Muscle of leg (tissue), 11 donors: ENCODE data around the gene RIMBP3C. TPM values are rescaled to one million over a fixed set of nuclear protein-coding genes. Genes with fewer than 3 reads are reported as not detected.
"Not testable (repeated sequence)": the region's sequence is repeated elsewhere in the genome, so short reads cannot be mapped to it uniquely, and the experiment has no call there.

Source experiments
- DNase-seq: peaks from one replicate; pipeline ENCODE4 v3.0.0; 2013
- H3K27ac ChIP-seq: one replicate; pipeline ENCODE4 v1.5.1; 2013; ENCODE audit warnings: mild to moderate bottlenecking, low read length, control low read depth
- H3K27me3 ChIP-seq: one replicate; pipeline ENCODE4 v1.6.1; 2013; ENCODE audit warnings: low read length; ENCODE audit not compliant: control insufficient read depth, insufficient read depth
- H3K36me3 ChIP-seq: one replicate; pipeline ENCODE4 v1.6.1; 2013; ENCODE audit warnings: low read length; ENCODE audit not compliant: control insufficient read depth, insufficient read depth
- H3K4me1 ChIP-seq: one replicate; pipeline ENCODE4 v1.6.1; 2013; ENCODE audit warnings: low read length; ENCODE audit not compliant: control insufficient read depth, insufficient read depth
- H3K4me3 ChIP-seq: one replicate; pipeline ENCODE4 v1.5.1; 2013; ENCODE audit warnings: low read length, control low read depth
- H3K9me3 ChIP-seq: replicated peaks from 2 replicates; pipeline ENCODE4 v1.6.1; 2013; ENCODE audit warnings: low read depth, low read length; ENCODE audit not compliant: control insufficient read depth
- WGBS: methylation state at CpG from one replicate; pipeline ENCODE4 v1.1.5; 2013; ENCODE audit warnings: missing lambda C conversion rate; ENCODE audit not compliant: insufficient coverage; 5-methylcytosine and 5-hydroxymethylcytosine counted together
- polyA plus RNA-seq, 8 donors: library from polyadenylated mRNA; unstranded; fragments of 120-200 nt; gene quantifications; one replicate each; pipeline versions ENCODE4 v1.2.1 to v1.2.3, GENCODE V29; 2013; ENCODE audit warnings: inconsistent platforms in 1 of 8, low replicate concordance in 1 of 8; ENCODE audit not compliant: insufficient read length in 8 of 8, insufficient read depth in 1 of 8
- total RNA-seq: library from RNA; stranded (reverse); fragments of 120-200 nt; gene quantifications from one replicate; pipeline ENCODE4 v1.2.4, GENCODE V29; 2013

The RIMBP3C gene
- total and polyA plus RNA-seq, 9 donors: 0.40 to 1.3 (median 0.63) TPM

DNA sequence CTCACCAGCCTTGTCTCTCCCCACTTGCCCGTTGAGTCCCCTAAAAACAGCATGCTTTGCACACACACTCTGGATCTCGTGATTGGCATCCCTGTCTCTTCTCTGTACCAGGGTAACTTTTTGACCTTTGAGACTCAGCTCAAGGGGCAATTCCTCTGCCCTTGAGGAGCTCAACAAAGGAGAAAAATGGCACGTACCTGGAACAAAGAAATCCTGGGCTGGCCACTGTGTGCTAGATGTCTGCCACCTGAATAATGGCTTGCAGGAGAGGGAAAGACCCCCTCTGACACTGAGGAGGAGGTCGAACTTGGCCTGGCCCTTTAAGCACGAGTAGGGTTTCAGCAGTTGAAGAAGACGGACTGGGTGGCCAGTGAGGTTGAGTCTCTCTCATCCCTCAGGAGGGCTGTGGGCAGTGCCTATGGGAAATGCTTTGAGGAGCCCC, 22.1 kb upstream of the RIMBP3C start:
- peaks cover 25% of the 10 kb centered on the region for H3K4me1 ChIP-seq

DNA sequence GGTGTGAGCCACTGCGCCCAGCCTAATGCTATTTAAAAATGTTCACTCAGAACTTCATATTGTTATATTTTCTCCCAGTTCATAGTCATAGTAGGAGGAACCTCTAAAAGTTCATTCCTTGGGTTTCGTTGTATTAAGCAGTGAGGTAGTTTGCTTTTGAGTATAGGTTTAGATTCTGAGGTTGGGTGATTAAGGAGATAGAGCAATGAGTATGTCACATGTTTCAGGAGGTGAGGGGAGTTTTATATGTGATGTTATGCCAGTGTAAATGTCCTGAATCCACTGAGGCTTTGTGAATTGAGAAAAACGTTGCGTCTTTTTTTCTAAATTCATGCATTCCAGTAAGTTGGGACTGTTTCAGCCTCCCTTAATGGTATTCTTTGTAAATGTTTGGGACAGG, 20.4 kb upstream of the RIMBP3C start:
- Histone ChIP-seq H3K9me3 (no peaks in the 10 kb centered on the region), H3K36me3 (peaks cover 5% of the 10 kb centered on the region), H3K4me3 (no peak overlapping the region), H3K27ac (no peak overlapping the region), H3K4me1 (peaks cover 25% of the 10 kb centered on the region), H3K27me3 (no peaks in the 10 kb centered on the region)
- no peak for DNase-seq
- WGBS: no CpG with 5 or more reads among the region's 4 CpGs

More for the DNA sequence above, 22.1 kb upstream of the RIMBP3C start:
- peaks cover 5% of the 10 kb centered on the region for H3K36me3 ChIP-seq
- WGBS: 76% methylated on average over 6 of the region's 6 CpGs
- H3K4me3 ChIP-seq: no peak overlapping the region
- H3K9me3 ChIP-seq: no peaks in the 10 kb centered on the region
- no peak overlapping the region for H3K27ac ChIP-seq
- no peak for DNase-seq
- H3K27me3 ChIP-seq: no peaks in the 10 kb centered on the region

GRCh38 chr22:21570398-21570797, 19.1 kb upstream of the RIMBP3C start:
- Histone ChIP-seq H3K36me3 (peaks cover 5% of the 10 kb centered on the region), H3K4me3 (no peak overlapping the region), H3K9me3 (no peaks in the 10 kb centered on the region), H3K4me1 (peaks cover 25% of the 10 kb centered on the region), H3K27ac (no peak overlapping the region), H3K27me3 (no peaks in the 10 kb centered on the region)
- 80% methylated on average over 2 of the region's 4 CpGs for WGBS
- DNase-seq: no peak

DNA sequence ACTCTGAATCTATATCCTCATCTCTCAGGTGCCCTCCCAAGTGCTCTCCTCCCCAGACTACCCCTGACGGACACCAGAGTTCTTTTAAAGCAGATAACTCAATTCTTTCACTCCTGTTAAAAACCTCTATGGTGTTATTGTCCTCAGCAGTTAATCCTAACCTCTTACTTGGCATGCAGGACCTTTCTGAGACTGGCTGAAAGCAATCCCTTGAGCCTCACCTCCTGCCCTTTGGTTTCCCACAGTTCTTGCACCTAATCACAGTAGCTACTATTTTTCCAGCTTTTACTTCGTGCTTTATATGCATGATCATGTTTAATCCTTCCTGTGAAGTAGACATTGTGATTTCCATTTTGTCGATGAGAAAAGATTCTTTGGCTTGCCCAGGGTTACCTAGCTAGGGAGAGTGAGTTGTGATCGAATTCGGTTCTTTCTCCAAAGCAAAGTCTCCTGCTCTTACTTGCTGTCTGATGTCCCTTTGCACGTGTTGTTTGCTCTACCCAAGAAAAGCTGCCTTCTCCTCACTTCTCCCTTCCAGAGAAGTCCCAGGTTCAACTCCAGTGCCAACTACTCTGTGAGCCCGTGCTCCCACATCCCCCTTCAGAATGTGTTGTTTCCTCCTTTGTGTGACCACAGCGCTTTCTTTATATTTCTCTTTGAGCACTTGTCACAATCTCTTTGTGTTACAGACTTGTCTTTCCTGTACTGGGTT, 18.4 kb upstream of the RIMBP3C start:
- Histone ChIP-seq H3K27ac (no peak overlapping the region), H3K27me3 (no peaks in the 10 kb centered on the region), H3K9me3 (no peaks in the 10 kb centered on the region), H3K4me1 (peaks cover 25% of the 10 kb centered on the region), H3K4me3 (no peak overlapping the region), H3K36me3 (peaks cover 5% of the 10 kb centered on the region)
- WGBS: 64% methylated on average over 4 of the region's 8 CpGs
- DNase-seq: peak; percentile 25

DNA sequence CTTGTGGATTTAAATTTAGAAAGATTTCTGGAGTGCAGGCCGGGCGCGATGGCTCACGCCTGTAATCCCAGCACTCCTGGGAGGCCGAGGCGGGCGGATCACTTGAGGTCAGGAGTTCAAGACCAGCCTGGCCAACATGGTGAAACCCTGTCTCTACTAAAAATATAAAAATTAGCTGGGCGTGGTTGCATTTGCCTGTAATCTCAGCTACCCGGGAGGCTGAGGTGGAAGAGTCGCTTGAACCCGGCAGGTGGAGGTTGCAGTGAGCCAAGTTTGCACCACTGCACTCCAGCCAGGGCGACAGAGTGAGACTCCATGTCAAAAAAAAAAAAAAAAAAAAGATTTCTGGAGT, 17.8 kb upstream of the RIMBP3C start:
- H3K4me3 ChIP-seq: peak overlapping the region; percentile 86
- 30% methylated on average over 4 of the region's 12 CpGs for WGBS
- not testable (repeated sequence) for H3K9me3 ChIP-seq, DNase-seq, H3K27ac ChIP-seq, H3K27me3 ChIP-seq, H3K36me3 ChIP-seq
- H3K4me1 ChIP-seq: peaks cover 24% of the 10 kb centered on the region

DNA sequence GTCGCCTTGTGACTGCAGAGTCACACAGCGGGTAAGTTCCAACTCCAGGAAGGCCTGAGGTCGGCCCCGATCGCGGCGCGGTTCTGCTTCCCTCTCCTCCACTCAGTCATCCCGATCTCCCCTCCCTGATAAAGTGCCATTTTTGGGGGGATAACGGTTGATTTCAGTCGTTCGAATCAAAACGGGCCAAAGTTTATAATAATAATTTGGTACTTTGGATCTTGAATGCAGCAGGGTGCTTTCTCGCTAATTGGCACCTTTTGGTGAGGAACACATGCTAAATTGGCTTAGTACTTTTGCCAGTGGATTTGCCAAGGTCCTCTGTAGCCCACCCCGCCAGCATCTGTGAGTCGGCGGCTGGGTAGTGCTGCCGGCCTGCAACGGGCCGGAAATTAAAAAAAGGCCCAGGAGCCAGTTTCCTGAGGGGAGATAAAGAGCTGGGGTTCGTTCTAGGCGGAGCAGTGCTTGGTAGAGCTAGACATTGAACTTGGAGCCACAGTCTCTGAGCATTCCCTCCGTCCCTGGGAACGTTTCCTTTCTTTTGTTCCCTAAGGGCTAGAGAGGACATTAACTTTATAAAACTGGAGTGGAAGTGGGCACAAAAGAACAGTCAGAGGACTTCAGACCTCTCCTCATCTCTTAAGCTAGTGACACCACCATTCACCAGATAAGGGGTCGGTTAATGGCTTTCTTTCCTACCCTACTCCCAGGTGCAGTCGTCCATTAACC, 17.2 kb upstream of the RIMBP3C start:
- WGBS: 0% methylated on average over 15 of the region's 26 CpGs
- DNase-seq: peak; percentile 22
- H3K4me3 ChIP-seq: peak overlapping the region; percentile 86
- H3K4me1 ChIP-seq: peaks cover 19% of the 10 kb centered on the region
- peaks cover 5% of the 10 kb centered on the region for H3K36me3 ChIP-seq
- peak overlapping the region; percentile 86 for H3K27ac ChIP-seq
- no peaks in the 10 kb centered on the region for H3K9me3 ChIP-seq
- H3K27me3 ChIP-seq: no peaks in the 10 kb centered on the region

DNA sequence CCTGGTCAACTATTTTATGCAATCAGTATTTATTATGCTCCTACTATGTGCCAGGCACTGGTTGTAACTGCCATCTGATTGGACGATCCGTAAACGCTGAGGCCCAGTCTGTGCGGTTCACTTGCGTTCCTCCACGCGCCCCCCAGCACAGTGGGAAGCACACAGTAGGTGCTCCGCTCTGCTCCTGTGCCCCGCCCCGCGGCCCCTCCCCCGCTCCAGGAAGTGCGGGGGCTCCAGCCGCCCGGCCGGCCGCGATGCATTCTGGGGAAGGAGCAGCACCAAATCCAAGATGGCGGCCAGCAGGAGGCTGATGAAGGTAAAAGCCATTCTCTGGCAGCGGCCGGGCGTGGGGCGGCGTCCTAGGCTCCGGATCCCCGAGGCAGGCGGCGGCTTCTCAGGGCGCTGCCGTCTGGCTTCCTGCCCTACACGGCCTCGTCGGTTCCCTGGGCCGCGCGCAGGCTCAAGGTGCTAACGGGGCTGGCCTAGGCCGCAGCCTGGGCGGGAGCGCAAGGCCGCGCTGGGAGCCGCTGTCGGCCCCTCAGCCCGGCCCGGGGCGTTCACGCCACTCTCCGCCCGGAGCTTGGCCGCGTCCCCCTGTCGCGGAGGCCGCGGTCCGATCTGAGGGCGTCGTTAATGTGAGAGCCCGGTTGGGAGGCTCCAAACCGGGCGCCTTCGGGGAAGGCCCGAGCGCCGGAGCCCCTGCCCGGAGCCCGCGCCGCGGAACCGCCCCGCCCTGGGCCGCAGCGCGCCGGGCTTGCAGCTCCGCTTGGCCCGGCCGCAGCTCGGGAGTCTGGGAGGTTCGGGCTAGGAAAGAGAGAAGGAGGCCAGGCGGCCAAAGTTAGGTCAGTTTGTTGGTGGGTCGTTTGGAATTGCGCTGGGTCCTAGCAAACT, 16.4 kb upstream of the RIMBP3C start, which contains the start of gene UBE2L3:
UBE2L3 (plus strand) TSS at position 259 of the 891 bp plus-strand sequence; CDS start at position 290, 31 bp downstream.
- Histone ChIP-seq H3K27ac (peak within 1 kb of the TSS; percentile 86), H3K4me3 (peak within 1 kb of the TSS; percentile 86), H3K36me3 (peaks cover 2% of the 10 kb centered on the region), H3K4me1 (peaks cover 16% of the 10 kb centered on the region), H3K27me3 (no peaks in the 10 kb centered on the region), H3K9me3 (no peaks in the 10 kb centered on the region)
- under 1% methylated on average over 81 of the region's 85 CpGs for WGBS
- DNase-seq: peak; percentile 92

DNA sequence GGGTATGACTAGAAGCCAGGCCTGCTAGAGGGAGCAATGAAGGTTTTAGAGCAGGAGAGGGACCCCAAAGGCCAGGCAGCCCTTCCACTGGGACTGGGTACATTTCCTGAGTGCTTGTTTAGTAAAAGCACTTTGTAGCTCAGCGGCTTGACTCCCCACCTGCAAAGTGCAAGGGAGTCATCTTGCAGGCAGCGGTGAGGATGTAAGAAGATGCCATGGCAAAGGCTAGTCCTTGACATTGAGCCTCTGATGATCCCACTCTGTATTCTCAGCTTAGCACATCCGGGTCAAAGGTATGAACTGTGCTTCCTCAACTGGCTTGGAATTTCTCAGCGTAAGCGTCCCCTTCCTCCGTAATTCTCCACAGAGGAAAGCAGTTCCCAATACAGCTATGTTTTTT, 13.2 kb upstream of the RIMBP3C start:
- no peak overlapping the region for H3K4me3 ChIP-seq
- DNase-seq: no peak
- H3K4me1 ChIP-seq: peaks cover 9% of the 10 kb centered on the region
- H3K36me3 ChIP-seq: peaks cover under 1% of the 10 kb centered on the region
- peaks cover 4% of the 10 kb centered on the region for H3K27me3 ChIP-seq
- no peaks in the 10 kb centered on the region for H3K9me3 ChIP-seq
- 55% methylated on average over 6 of the region's 6 CpGs for WGBS
- no peak overlapping the region for H3K27ac ChIP-seq

DNA sequence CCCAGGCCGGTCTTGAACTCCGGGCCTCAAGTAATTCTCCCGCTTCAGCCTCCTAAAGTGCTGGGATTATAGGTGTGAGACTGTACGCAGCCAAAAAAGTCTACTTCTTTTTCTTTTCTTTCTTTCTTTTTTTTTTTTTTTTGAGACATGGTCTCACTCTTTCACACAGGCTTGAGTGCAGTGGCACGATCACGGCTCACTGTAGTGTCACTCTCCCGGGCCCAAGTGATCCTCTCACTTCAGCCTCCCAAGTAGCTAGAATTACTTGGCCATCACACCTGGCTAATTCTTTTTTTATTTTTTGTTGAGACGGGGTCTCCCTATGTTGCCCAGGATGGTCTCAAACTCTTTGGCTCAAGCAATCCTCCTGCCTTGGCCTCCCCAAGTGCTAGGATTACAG, 12.7 kb upstream of the RIMBP3C start:
- whole genome bisulfite sequencing: 84% methylated on average over 4 of the region's 8 CpGs

GRCh38 chr22:21560657-21561056, 9.4 kb upstream of the RIMBP3C start:
- not testable (repeated sequence) for H3K36me3 ChIP-seq, DNase-seq, H3K4me1 ChIP-seq

More for the DNA sequence above, 12.7 kb upstream of the RIMBP3C start:
- H3K4me3 ChIP-seq: no peak overlapping the region
- no peaks in the 10 kb centered on the region for H3K9me3 ChIP-seq
- peaks cover 4% of the 10 kb centered on the region for H3K4me1 ChIP-seq
- H3K27me3 ChIP-seq: peaks cover 4% of the 10 kb centered on the region
- no peak overlapping the region for H3K27ac ChIP-seq
- no peaks in the 10 kb centered on the region for H3K36me3 ChIP-seq
- DNase-seq: no peak

More at GRCh38 chr22:21560657-21561056, 9.4 kb upstream of the RIMBP3C start:
- not testable (repeated sequence) for H3K9me3 ChIP-seq, H3K27me3 ChIP-seq, H3K4me3 ChIP-seq, H3K27ac ChIP-seq
- WGBS: no CpG with 5 or more reads among the region's 3 CpGs
